ENCODE results near the gene FLT1. TPM values are rescaled to one million over a fixed set of nuclear protein-coding genes. Genes with fewer than 3 reads are reported as not detected.

The FLT1 gene
- total RNA-seq, 2 donors from 2014 or later = 12.3 to 44.6 TPM

DNA sequence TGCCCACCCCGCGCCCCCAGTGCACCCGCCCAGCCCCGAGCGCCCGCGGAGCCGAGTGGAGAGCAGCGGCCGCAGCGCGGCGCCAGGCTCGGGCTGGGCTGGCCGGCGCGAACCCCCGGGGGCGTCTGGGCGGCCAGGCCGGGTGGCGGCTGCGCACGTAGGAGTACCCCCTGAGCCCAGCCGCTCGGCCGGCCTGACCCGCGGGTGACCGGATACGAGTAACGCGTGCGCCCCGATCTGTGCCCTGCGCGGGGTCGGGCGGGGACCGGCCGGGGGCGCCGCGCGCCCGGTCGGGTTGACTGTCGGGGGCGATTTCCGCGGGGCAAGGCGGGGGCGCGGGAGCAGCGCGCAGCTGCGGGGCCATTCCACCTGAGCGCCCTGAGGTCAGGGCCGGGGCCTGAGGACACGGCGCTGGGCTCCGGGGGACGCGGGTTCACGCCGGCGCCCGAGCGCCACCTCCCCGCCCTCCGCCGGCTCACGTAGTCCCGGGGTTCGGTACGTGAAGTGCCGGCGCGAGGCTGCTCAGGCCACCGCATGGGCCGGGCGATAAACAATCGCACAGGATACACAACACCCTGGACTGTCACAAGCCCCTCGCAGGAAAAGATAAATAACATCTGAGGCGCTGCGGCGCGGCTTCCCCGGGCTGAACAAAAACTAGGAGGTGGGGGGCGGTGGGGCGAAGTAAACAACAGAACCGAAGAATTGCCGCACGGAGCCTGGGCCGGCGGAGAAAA is 37.6 kb upstream of the FLT1 start:
- Histone ChIP-seq H3K36me3 (no peaks in the 10 kb centered on the region), H3K27ac (no peak overlapping the region), H3K4me3 (peak overlapping the region; percentile 69), H3K9me3 (no peaks in the 10 kb centered on the region), H3K27me3 (replicated peaks; ENCODE audit: insufficient read depth) (no peaks in the 10 kb centered on the region), H3K4me1 (ENCODE audit: control insufficient read depth in 1 of 2, low read depth in 2 of 2) (peaks cover 7 to 25% of the 10 kb centered on the region in 2 donors)
- DNase-seq (ENCODE audit: low spot score) = no peak
- no peak for ATAC-seq (ENCODE audit: insufficient number of reproducible peaks, low FRiP score, low read depth)
- TF ChIP-seq, protein P1, sequence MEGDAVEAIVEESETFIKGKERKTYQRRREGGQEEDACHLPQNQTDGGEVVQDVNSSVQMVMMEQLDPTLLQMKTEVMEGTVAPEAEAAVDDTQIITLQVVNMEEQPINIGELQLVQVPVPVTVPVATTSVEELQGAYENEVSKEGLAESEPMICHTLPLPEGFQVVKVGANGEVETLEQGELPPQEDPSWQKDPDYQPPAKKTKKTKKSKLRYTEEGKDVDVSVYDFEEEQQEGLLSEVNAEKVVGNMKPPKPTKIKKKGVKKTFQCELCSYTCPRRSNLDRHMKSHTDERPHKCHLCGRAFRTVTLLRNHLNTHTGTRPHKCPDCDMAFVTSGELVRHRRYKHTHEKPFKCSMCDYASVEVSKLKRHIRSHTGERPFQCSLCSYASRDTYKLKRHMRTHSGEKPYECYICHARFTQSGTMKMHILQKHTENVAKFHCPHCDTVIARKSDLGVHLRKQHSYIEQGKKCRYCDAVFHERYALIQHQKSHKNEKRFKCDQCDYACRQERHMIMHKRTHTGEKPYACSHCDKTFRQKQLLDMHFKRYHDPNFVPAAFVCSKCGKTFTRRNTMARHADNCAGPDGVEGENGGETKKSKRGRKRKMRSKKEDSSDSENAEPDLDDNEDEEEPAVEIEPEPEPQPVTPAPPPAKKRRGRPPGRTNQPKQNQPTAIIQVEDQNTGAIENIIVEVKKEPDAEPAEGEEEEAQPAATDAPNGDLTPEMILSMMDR (IDR thresholded peaks at IDR 0.05) = no peak

DNA sequence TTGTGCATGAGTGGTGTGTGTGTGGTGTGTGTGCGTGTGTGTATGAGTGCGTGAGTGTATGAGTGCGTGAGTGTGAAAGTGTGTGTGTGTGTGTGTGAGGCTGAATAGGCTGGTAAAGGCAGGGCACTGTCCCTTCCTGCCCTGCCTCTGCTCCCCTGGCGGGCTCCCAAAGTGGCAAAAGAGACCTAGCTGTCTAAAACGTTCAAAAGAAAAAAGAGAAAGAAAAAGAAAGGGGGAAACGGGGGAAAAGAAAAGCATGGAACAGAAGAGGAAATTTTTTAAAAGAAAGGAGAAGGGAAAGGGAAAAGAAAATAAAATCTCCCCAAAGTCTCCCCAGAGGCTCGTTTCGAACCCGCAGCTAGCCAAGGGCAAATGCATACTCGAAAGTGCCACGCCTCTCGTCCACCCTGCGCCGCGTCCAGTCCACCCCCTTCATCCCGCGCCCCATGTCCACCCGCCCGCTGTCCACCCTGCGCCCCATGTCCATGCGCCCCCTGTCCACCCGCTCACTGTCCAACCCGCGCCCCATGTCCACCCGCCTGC is 37.0 kb upstream of the FLT1 start:
- H3K4me1 ChIP-seq (ENCODE audit: control insufficient read depth in 1 of 2, low read depth in 2 of 2) = peaks cover 7 to 25% of the 10 kb centered on the region in 2 donors
- ATAC-seq (ENCODE audit: insufficient number of reproducible peaks, low FRiP score, low read depth) (no peak), DNase-seq (ENCODE audit: low spot score) (no peak)
- no peak overlapping the region for H3K27ac ChIP-seq
- no peaks in the 10 kb centered on the region for H3K9me3 ChIP-seq
- TF ChIP-seq, protein P1 (IDR thresholded peaks at IDR 0.05) = no peak
- no peaks in the 10 kb centered on the region for H3K27me3 ChIP-seq (replicated peaks; ENCODE audit: insufficient read depth)
- H3K4me3 ChIP-seq = peak overlapping the region; percentile 69
- no peaks in the 10 kb centered on the region for H3K36me3 ChIP-seq

DNA sequence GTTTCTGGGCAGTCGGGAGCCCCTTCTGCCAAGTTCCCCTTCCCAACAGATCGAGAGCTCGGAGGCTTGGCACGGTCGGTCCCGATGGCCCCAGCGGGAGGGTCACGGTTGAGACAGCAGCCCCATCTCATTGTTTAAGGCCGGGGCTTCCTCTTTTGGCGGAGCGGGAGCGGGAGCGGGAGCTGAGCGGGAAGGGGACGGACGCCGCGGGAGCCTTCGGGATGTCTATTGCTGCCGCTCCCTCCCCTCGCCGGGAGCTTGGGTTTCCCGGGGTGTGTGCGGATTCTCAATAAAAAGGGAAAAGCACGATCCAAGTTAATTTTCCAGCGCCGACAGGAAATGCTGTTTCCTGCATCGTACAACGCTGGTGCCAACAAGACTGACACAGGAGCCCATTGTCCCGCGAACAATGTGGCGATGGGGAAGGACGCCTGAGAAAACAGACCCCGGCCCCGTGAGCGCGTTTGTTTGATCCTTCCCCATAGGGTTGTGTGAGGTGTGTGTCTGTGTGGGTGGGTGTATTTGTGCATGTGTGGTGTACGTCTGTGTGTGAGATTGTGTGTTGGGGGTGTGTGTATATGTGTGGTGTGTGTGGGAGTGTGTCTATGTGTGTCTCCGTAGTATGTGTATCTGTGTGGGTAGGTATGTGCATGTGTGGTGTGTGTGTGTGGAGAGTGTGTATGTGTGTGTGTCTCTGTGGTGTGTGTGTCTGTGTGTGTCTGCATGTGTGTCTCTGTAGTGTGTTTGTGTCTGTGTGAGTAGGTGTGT is 36.3 kb upstream of the FLT1 start:
- TF ChIP-seq, protein P1 (IDR thresholded peaks at IDR 0.05) = no peak
- H3K27me3 ChIP-seq (replicated peaks; ENCODE audit: insufficient read depth) = no peaks in the 10 kb centered on the region
- peak overlapping the region; percentile 69 for H3K4me3 ChIP-seq
- H3K36me3 ChIP-seq = no peaks in the 10 kb centered on the region
- no peak for DNase-seq (ENCODE audit: low spot score)
- ATAC-seq (ENCODE audit: insufficient number of reproducible peaks, low FRiP score, low read depth) = no peak
- no peak overlapping the region for H3K27ac ChIP-seq
- peaks cover 7 to 25% of the 10 kb centered on the region in 2 donors for H3K4me1 ChIP-seq (ENCODE audit: control insufficient read depth in 1 of 2, low read depth in 2 of 2)
- H3K9me3 ChIP-seq = no peaks in the 10 kb centered on the region

DNA sequence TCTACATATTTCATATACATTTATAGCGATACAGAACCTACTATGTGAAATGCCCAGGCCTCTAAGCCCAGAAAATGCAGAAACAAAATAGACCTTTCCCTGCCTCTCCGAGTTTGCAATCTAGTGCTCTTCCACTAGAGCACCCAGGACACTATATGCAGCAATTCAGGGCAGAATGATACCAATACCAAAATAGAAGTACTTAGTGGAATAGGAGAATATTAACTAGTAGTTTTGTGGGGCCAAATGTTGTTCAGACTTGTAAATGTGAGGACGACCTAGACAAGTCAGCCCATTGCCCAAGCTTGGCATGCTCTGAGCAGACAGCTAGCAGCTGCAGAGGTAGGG is 35.8 kb upstream of the FLT1 start:
- TF ChIP-seq, protein P1 (IDR thresholded peaks at IDR 0.05) = no peak
- Histone ChIP-seq H3K27me3 (replicated peaks; ENCODE audit: insufficient read depth) (no peaks in the 10 kb centered on the region), H3K36me3 (no peaks in the 10 kb centered on the region), H3K9me3 (no peaks in the 10 kb centered on the region), H3K4me3 (peak overlapping the region; percentile 69), H3K4me1 (ENCODE audit: control insufficient read depth in 1 of 2, low read depth in 2 of 2) (peaks cover 7 to 25% of the 10 kb centered on the region in 2 donors), H3K27ac (no peak overlapping the region)
- DNase-seq (ENCODE audit: low spot score) = no peak
- no peak for ATAC-seq (ENCODE audit: insufficient number of reproducible peaks, low FRiP score, low read depth)

DNA sequence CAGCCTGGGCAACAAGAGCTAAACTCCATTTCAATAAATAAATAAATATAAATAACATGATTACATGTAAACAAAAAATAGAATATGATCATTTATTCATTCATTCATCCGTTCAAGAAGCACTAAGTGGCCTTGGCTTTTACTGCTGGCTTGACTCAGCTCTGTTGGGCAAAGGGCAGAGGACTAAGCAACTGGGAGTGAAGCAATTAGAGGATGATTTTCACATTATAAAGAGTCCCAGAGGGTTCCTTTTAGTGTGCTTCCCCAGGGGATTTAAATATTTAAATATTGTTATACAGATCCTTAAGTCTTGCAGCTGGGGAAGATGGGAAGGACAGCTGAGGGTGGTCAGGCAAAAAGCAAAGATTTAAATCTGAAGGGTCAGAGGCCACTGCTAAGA is 34.9 kb upstream of the FLT1 start:
- no peak overlapping the region for H3K4me3 ChIP-seq
- ATAC-seq (ENCODE audit: insufficient number of reproducible peaks, low FRiP score, low read depth) (no peak), DNase-seq (ENCODE audit: low spot score) (no peak)
- no peaks in the 10 kb centered on the region for H3K9me3 ChIP-seq
- H3K27me3 ChIP-seq (replicated peaks; ENCODE audit: insufficient read depth) = no peaks in the 10 kb centered on the region
- TF ChIP-seq, protein P1 (IDR thresholded peaks at IDR 0.05) = no peak
- no peaks in the 10 kb centered on the region for H3K36me3 ChIP-seq
- H3K27ac ChIP-seq = no peak overlapping the region
- peaks cover 7 to 25% of the 10 kb centered on the region in 2 donors for H3K4me1 ChIP-seq (ENCODE audit: control insufficient read depth in 1 of 2, low read depth in 2 of 2)
